HepG2 (cell line): ENCODE data around the gene SLC25A43. TPM values are rescaled to one million over a fixed set of nuclear protein-coding genes. Genes with fewer than 3 reads are reported as not detected.

Source experiments
- CCAR2 ChIP-seq: fragments of 200-400 bp; formaldehyde crosslinking; optimal IDR thresholded peaks from 2 replicates; pipeline ENCODE3; 2018; ENCODE audit warnings: low read depth, mild to moderate bottlenecking, low read length, moderate library complexity
- CSRNP2 ChIP-seq: sonication (generic); formaldehyde crosslinking; conservative IDR thresholded peaks from 2 replicates; pipeline ENCODE4 v1.8.0; 2022; ENCODE audit warnings: low read depth, missing genetic modification reagents
- DPF2 ChIP-seq: sonication (generic); formaldehyde crosslinking; IDR thresholded peaks from 2 replicates; pipeline ENCODE4 v1.4.0; 2020; ENCODE audit warnings: mild to moderate bottlenecking, low read depth, missing genetic modification reagents, borderline replicate concordance
- HMGA1 ChIP-seq: sonication (generic); formaldehyde crosslinking; conservative IDR thresholded peaks from 2 replicates; pipeline ENCODE4 v1.4.0; 2020; ENCODE audit warnings: missing genetic modification reagents
- HNF4G ChIP-seq, 2 experiments: sonication (generic) in 1 of 2; formaldehyde crosslinking in 1 of 2; IDR thresholded peaks; 2 replicates each; pipeline versions ENCODE4 v1.4.0 to v1.6.1; 2011 to 2020; ENCODE audit warnings: borderline replicate concordance in 2 of 2, low read depth in 2 of 2, mild to moderate bottlenecking in 2 of 2, low read length in 1 of 2, missing genetic modification reagents in 1 of 2, moderate library complexity in 1 of 2
- KMT2A ChIP-seq: sonication (generic); formaldehyde crosslinking; IDR thresholded peaks from 2 replicates; pipeline ENCODE4 v1.4.0; 2020; ENCODE audit warnings: missing genetic modification reagents
- MAFK ChIP-seq, 2 experiments: IDR thresholded peaks in 1 of 2; conservative IDR thresholded peaks in 1 of 2; 2 replicates each; pipeline ENCODE4 v1.6.1; 2011; ENCODE audit warnings: improper control_type of control experiment in 2 of 2, low read length in 2 of 2
- NKX3-1 ChIP-seq: sonication (generic); formaldehyde crosslinking; IDR thresholded peaks from 2 replicates; pipeline ENCODE4 v1.5.0; 2020; ENCODE audit warnings: missing genetic modification reagents
- REL ChIP-seq: sonication (generic); formaldehyde crosslinking; conservative IDR thresholded peaks from 2 replicates; pipeline ENCODE4 v1.8.0; 2022; ENCODE audit warnings: mild to moderate bottlenecking, missing genetic modification reagents, moderate library complexity
- RFXANK ChIP-seq: IDR thresholded peaks from 2 replicates; pipeline ENCODE4 v1.6.1; 2016
- SALL1 ChIP-seq: sonication (generic); formaldehyde crosslinking; IDR thresholded peaks from 2 replicates; pipeline ENCODE4 v1.8.0; 2022; ENCODE audit warnings: mild to moderate bottlenecking, missing genetic modification reagents
- SRF ChIP-seq: IDR thresholded peaks from 2 replicates; pipeline ENCODE4 v1.6.1; 2011; ENCODE audit warnings: mild to moderate bottlenecking, low read depth, low read length, moderate library complexity
- YEATS4 ChIP-seq: sonication (generic); formaldehyde crosslinking; IDR thresholded peaks from 2 replicates; pipeline ENCODE4 v1.4.0; 2020; ENCODE audit warnings: missing genetic modification reagents, borderline replicate concordance
- ZNF24 ChIP-seq: fragments of 450-650 bp; IDR thresholded peaks from 2 replicates; pipeline ENCODE4 v1.6.1; 2017; ENCODE audit warnings: antibody characterized with exemption, mild to moderate bottlenecking
- ZSCAN9 ChIP-seq: IDR thresholded peaks from 2 replicates; pipeline ENCODE4 v1.6.1; 2016; ENCODE audit warnings: borderline replicate concordance
- polyA plus RNA-seq, 8 experiments: library from polyadenylated mRNA; depleted of rRNA in 3 of 8; stranded (reverse) in 7 of 8; unstranded in 1 of 8; fragments of >200 nt; fragmentation: Illumina TruSeq in 4 of 8; extraction: Trizol in 4 of 8; gene quantifications; 2 replicates each; pipeline versions ENCODE4 v1.2.1 to v1.2.3, GENCODE V29; 2011 to 2016; ENCODE audit warnings: low read depth in 4 of 8, missing spikeins in 1 of 8, mixed read lengths in 1 of 8; ENCODE audit not compliant: insufficient read depth in 1 of 8
- total RNA-seq, 5 experiments: library from RNA; depleted of rRNA; stranded (reverse); fragments of >200 nt; fragmentation: Illumina TruSeq; extraction: Trizol; gene quantifications; 2 replicates each; pipeline ENCODE4 v1.2.3, GENCODE V29; 2016; ENCODE audit warnings: low read depth in 1 of 5
- TF ChIP-seq, protein P1 (sequence below): sonication (generic); IDR thresholded peaks from 2 replicates; pipeline ENCODE4 v1.6.1; 2016; ENCODE audit warnings: low read depth, borderline replicate concordance
- TF ChIP-seq, protein P2 (sequence below): sonication (generic); formaldehyde crosslinking; IDR thresholded peaks from 2 replicates; pipeline ENCODE4 v1.5.0; 2020; ENCODE audit warnings: mild to moderate bottlenecking, missing genetic modification reagents, borderline replicate concordance
- TF ChIP-seq, protein P3 (sequence below): sonication (generic); formaldehyde crosslinking; conservative IDR thresholded peaks from 2 replicates; pipeline ENCODE4 v1.5.0; 2020; ENCODE audit warnings: missing genetic modification reagents

Gene SLC25A43
- total and polyA plus RNA-seq, 2 of the 13 experiments (the other 11 are each of a cell fraction or from before 2014, with no cell fraction given), result 5.8 to 13.2 TPM

- no peak for TF ChIP-seq CSRNP2 (CRISPR knock-in tag)
- TF ChIP-seq ZNF24, result peak; percentile 85; the same call in 1 of the 2 replicates
- no peak for TF ChIP-seq RFXANK (CRISPR knock-in tag)
- TF ChIP-seq HMGA1, result no peak
- 0 out of 2 replicates have a peak, but pooled peaks have one; percentile 19 for TF ChIP-seq SALL1 (CRISPR knock-in tag)
- TF ChIP-seq CCAR2, result no peak
- TF ChIP-seq ZSCAN9 (CRISPR knock-in tag), result no peak
- peak; percentile 84 to 86 for TF ChIP-seq MAFK (conservative IDR thresholded peaks at IDR 0.05 in 1 of 2, IDR thresholded peaks at IDR 0.05 in 1 of 2; ENCODE audit: low read length in 2 of 2)
- TF ChIP-seq HNF4G (IDR thresholded peaks at IDR 0.05; ENCODE audit: borderline replicate concordance, low read depth, low read length), result peak; percentile 53; the same call in 1 of the 2 replicates
- TF ChIP-seq HNF4G (CRISPR knock-in tag; IDR thresholded peaks at IDR 0.05; ENCODE audit: borderline replicate concordance, low read depth), result no peak
- TF ChIP-seq REL, result no peak
- no peak for TF ChIP-seq YEATS4 (CRISPR knock-in tag)
- TF ChIP-seq DPF2, result no peak
- TF ChIP-seq, protein P1, sequence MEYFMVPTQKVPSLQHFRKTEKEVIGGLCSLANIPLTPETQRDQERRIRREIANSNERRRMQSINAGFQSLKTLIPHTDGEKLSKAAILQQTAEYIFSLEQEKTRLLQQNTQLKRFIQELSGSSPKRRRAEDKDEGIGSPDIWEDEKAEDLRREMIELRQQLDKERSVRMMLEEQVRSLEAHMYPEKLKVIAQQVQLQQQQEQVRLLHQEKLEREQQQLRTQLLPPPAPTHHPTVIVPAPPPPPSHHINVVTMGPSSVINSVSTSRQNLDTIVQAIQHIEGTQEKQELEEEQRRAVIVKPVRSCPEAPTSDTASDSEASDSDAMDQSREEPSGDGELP, result peak; percentile 62; the same call in 1 of the 2 replicates
- no peak for TF ChIP-seq NKX3-1 (CRISPR knock-in tag)
- TF ChIP-seq, protein P2, sequence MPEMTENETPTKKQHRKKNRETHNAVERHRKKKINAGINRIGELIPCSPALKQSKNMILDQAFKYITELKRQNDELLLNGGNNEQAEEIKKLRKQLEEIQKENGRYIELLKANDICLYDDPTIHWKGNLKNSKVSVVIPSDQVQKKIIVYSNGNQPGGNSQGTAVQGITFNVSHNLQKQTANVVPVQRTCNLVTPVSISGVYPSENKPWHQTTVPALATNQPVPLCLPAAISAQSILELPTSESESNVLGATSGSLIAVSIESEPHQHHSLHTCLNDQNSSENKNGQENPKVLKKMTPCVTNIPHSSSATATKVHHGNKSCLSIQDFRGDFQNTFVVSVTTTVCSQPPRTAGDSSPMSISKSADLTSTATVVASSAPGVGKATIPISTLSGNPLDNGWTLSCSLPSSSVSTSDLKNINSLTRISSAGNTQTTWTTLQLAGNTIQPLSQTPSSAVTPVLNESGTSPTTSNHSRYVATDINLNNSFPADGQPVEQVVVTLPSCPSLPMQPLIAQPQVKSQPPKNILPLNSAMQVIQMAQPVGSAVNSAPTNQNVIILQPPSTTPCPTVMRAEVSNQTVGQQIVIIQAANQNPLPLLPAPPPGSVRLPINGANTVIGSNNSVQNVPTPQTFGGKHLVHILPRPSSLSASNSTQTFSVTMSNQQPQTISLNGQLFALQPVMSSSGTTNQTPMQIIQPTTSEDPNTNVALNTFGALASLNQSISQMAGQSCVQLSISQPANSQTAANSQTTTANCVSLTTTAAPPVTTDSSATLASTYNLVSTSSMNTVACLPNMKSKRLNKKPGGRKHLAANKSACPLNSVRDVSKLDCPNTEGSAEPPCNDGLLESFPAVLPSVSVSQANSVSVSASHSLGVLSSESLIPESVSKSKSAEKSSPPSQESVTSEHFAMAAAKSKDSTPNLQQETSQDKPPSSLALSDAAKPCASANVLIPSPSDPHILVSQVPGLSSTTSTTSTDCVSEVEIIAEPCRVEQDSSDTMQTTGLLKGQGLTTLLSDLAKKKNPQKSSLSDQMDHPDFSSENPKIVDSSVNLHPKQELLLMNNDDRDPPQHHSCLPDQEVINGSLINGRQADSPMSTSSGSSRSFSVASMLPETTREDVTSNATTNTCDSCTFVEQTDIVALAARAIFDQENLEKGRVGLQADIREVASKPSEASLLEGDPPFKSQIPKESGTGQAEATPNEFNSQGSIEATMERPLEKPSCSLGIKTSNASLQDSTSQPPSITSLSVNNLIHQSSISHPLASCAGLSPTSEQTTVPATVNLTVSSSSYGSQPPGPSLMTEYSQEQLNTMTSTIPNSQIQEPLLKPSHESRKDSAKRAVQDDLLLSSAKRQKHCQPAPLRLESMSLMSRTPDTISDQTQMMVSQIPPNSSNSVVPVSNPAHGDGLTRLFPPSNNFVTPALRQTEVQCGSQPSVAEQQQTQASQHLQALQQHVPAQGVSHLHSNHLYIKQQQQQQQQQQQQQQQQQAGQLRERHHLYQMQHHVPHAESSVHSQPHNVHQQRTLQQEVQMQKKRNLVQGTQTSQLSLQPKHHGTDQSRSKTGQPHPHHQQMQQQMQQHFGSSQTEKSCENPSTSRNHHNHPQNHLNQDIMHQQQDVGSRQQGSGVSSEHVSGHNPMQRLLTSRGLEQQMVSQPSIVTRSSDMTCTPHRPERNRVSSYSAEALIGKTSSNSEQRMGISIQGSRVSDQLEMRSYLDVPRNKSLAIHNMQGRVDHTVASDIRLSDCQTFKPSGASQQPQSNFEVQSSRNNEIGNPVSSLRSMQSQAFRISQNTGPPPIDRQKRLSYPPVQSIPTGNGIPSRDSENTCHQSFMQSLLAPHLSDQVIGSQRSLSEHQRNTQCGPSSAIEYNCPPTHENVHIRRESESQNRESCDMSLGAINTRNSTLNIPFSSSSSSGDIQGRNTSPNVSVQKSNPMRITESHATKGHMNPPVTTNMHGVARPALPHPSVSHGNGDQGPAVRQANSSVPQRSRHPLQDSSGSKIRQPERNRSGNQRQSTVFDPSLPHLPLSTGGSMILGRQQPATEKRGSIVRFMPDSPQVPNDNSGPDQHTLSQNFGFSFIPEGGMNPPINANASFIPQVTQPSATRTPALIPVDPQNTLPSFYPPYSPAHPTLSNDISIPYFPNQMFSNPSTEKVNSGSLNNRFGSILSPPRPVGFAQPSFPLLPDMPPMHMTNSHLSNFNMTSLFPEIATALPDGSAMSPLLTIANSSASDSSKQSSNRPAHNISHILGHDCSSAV (CRISPR knock-in tag), result no peak
- TF ChIP-seq SRF, result peak; percentile 78
- TF ChIP-seq KMT2A (CRISPR knock-in tag), result no peak
- TF ChIP-seq, protein P3, sequence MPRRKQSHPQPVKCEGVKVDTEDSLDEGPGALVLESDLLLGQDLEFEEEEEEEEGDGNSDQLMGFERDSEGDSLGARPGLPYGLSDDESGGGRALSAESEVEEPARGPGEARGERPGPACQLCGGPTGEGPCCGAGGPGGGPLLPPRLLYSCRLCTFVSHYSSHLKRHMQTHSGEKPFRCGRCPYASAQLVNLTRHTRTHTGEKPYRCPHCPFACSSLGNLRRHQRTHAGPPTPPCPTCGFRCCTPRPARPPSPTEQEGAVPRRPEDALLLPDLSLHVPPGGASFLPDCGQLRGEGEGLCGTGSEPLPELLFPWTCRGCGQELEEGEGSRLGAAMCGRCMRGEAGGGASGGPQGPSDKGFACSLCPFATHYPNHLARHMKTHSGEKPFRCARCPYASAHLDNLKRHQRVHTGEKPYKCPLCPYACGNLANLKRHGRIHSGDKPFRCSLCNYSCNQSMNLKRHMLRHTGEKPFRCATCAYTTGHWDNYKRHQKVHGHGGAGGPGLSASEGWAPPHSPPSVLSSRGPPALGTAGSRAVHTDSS (CRISPR knock-in tag), result no peak
Observed at GRCh38 chrX:119419146-119419545, 20.0 kb downstream of the SLC25A43 start (continued).
